NAMALWA (cell line): ENCODE measurements around the gene MTG1.
"Not testable (repeated sequence)": the region's sequence is repeated elsewhere in the genome, so short reads cannot be mapped to it uniquely, and the experiment has no call there.

Source experiments
- DNase-seq: peaks from one replicate; pipeline ENCODE4 v3.0.0-alpha.2; 2015; ENCODE audit warnings: low spot score

MTG1 gene

DNA sequence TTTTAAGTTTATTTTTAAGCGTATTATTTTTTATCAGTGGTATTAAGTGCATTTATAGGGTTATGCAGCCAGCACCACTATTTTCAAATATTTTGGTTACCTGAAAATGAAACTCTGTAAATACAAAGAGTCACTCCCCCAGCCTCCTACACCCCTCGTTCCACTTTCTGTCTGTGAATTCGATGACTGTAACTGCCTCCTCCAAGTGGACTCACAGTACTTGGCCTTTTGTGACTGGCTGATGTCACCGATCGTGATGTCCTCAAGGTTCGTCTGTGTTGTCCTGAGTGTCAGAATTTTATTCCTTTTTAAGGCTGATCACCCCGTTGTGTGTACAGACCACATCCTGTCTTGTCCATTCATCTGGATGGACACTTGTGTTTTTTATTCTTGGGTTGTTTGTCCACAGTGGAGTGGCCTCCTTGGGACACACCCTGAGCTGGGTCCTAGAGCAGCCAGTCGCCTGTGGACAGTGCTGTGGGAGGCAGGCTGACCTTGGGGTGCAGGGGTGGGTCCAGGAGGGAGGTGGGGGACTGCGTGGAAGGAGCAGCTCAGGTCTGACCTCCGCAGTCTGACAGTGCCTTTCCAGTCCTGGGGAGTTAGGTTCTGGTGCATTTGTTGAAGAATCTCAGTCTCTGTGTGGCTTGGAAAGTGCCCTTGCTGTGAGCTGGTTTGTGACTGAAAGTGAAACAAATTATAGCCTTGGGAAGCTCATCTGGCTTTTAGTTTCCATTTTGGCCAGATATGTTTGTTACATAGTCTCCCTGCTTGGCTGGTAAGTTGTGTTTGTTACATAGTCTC lies 6.9 kb downstream of the MTG1 start:
- DNase-seq, result peak; percentile 27

DNA sequence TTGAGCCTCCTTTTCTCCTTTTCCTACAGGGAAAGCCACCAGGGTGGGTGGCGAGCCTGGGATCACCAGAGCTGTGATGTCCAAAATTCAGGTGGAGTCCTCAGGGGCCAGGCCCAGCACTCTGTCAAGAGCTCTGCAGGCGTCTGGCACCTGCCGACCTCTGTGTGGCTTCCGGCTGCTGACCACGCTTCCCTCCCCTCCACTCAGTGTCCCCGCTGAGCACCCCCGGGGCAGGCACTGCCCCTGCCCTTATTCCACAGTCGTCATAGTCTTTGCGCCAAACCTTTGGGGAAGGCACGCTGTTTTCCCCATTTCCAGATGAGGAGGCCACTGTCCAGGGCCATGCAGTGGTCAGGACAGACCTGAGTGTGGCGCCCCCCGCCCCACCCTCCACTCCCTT lies 7.5 kb downstream of the MTG1 start:
- DNase-seq, result no peak

DNA sequence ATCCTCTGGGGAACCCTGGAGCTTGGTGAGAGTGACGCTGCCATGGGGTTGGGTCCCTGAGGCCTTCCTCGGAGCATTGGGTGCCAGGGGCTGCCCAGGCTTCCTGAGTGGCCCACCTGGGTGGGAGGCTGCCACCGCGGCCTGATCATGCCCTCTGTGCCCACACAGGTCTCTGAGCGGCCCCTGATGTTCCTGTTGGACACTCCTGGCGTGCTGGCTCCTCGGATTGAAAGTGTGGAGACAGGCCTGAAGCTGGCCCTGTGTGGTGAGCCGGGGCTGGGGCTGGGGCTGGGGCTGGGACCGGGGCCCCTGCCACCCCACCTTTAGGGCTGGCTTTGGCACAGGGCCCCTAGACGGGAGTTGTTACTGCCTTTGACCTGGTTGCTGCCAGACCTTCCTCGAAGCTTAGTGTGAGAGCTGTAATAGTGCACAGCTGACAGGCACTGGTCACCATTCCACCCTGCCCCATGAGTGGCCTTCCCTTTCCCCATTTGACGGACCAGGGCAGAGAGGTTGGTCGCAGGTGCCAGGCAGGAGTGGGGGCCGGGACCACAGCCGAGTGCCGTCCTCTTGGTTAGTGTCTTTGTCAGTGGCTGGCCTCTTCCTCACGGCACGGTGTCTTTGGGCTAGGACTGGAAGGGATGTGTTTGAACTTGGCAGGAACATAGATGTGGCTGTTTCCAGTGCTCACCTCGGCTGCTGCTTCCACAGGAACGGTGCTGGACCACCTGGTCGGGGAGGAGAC lies 8.2 kb downstream of the MTG1 start:
- DNase-seq, result no peak

DNA sequence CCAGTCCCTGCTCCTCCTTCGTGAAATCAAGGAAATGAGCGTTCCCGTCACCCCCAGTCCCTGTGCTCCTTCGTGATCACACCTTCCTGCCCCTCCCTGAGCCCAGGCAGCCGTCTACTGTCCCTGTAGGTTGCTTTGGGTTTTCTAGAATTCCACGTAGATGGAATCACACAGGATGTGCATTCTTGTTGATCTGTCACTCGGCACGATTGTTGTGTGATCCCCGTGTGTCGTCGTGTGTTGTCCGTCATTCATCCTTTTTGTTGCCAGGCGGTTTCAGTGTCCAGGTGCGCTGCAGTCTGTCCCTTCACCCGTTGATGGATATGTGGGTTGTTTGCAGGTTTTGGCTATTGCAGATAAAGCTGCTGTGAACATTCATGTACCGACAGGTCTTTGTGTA lies 9.4 kb downstream of the MTG1 start:
- DNase-seq, result no peak

DNA sequence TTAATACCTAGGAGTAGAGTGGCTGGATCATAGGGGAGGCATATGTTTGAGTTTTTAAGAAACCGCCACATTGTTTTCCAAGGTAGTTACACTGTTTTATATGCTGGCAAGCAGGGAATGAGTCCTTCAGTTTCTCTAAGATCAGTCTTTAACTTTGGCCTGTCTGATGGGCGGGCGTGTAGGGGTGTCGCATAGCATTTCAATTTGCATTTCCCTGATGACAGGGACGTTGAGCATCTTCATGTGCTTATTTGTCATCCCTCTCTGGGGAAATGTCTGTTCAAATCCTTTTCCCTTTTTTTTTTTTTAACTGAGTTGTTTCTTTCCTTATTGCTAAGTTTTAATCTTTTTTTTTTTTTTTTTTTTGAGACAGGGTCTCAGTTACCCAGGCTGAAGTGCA lies 9.8 kb downstream of the MTG1 start:
- DNase-seq, result no peak

DNA sequence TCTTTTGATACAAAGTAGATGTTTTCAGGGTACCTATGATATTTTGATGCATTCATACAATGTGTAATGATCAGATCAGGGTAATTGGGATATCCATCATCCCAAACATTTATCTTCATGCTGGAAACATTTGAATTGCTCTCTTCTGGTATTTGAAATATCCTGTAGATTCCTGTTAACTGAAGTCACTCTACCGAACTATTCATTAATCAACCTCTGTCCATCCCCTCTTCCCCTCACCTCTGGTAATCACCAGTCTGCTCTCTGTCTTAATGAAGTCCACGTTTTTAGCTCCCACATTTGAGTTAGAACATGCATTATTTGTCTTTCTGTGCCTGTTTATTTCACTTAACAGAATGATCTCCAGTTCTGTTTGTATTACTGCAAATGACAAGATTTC lies 11.3 kb downstream of the MTG1 start:
- DNase-seq, result no peak

DNA sequence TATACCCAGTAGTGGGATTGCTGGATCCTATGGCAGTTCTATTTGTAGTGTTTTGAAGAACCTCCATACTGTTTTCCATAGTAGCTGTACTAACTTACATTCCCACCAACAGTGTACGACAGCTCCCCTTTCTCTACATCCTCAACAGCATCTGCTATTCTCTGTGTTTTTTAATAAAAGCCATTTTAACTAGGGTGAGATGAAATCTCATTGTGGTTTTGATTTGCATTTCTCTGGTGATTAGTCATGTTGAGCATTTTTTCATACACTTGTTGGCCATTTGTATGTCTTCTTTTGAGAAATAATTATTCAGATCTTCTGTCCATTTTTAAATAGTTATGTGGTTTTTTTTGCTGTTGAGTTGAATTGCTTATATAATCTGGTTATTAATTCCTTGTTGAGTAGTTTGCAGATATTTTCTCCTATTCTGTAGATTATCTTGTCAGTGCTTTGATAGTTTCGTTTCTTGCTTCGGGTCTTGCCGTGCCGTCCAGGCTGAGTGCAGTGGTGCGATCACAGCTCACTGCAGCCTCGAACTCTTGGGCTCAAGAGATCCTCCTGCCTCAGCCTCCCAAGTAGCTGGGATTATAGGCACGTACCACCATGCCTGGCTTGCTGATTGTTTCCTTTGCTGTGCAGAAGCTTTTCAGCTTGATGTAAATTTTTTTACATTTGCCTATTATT lies 12.0 kb downstream of the MTG1 start:
- DNase-seq, result no peak

DNA sequence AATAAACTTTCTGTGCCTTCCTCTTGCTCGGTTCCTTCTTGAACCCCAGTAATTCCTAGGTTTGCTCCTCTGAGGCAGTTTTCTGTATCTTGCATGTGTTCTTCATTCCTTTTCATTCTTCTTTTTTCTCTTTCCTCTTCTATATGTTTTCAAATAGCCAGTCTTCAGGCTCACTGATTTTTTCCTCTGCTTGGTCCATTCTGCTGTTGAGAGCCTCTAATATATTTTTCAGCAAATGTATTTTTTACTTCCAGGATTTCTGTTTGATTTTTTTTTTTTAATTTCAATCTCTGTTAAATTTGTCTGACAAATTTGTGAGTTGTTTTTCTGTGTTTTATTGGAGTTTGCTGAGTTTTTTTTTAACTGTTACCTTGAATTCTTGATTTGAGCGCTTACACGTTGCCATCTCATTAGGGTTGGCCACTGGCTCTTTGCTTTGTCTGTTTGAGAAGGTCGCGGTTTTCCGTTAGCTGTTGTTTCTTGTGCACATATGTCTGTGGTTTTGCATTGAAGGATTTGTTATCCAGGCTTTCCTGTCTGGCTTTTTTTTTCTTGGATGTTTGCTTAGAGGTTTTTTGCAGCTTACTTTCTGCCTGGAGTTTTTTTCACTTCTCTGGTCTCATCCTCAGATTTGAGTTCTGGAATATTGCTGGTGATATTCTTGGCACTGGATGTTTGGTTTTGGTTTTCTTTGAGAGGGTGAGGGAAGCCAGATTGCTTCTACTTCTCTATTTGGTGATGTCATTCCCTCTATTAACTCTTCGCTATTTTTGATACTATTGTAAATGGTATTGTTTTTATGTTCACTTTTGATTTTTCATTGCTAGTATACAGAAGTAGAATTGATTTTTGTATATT lies 17.8 kb downstream of the MTG1 start:
- DNase-seq, result no peak

DNA sequence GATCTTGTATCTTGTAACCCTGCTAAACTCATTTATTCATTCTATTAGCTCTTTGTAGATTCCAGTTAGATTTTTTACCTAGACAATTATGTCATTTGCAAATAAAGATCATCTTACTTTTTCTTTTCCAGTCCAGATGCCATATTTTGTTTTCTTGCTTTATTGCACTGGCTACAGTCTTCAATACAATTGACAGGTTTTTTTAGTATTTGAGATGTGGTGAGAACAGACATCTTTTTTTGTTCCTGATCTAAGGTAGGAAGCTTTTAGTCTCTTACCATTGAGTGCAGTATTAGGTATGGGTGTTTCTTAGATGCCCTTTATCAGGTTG lies 18.4 kb downstream of the MTG1 start:
- no peak for DNase-seq

DNA sequence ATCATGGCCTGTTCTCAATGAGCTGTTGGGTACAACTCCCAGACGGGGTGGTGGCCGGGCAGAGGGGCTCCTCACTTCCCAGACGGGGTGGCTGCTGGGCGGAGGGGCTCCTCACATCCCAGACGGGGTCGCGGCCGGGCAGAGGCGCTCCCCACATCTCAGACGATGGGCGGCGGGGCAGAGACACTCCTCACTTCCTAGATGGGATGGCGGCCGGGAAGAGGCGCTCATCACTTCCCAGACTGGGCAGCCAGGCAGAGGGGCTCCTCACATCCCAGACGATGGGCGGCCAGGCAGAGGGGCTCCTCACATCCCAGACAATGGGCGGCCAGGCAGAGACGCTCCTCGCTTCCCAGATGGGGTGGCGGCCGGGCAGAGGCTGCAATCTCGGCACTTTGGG lies 20.4 kb downstream of the MTG1 start:
- not testable (repeated sequence) for DNase-seq

DNA sequence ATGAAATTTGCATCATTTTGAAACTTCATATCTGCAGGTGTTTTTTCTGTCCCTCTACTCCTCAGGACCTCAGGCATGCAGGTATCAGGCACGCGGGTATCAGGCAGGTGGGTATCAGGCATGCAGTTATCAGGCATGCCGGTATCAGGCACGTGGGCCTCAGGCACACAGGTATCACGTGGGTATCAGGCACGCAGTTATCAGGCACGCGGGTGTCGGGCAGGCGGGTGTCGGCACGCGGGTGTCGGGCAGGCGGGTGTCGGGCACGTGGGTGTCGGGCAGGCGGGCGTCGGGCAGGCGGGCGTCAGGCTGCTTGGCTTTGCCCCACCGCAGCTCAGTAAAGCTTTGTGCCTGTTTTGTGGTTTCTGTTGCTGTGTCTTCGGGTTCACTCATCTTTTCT lies 21.8 kb downstream of the MTG1 start:
- no peak for DNase-seq

DNA sequence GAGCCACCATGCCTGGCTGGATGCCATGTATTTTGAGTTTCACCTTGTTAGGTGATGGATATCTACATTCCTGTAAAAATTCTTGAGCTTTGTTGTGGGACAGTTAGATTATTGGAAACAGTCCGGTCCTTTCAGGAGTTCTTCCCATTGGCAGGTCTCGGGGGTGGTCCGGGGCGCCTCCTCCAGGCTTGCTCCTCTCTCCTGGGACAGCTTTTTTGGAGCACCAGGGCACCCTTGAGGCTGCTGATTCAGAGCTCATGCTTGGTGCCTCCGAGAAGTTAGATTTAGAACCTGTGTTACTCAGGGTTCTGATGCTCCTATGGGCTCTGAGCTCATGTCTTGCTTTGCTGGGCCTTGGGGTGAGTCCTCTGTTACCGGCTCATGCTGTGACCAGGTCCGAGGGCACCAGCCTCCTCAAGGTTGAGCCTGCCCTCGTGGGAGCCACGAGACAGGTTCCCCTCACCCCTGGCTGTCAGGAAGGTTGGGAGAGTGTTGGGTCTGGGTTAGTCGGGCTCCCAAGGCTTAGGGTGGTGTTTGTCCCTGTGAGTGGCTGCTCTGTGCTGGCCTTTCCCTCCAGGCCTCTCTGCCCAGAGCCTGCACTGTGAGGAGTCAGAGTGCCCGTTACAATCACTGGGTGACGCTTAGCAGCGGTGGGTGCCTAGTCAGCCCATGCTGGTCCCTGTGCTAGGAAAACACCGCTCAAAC lies 24.5 kb downstream of the MTG1 start:
- no peak for DNase-seq

DNA sequence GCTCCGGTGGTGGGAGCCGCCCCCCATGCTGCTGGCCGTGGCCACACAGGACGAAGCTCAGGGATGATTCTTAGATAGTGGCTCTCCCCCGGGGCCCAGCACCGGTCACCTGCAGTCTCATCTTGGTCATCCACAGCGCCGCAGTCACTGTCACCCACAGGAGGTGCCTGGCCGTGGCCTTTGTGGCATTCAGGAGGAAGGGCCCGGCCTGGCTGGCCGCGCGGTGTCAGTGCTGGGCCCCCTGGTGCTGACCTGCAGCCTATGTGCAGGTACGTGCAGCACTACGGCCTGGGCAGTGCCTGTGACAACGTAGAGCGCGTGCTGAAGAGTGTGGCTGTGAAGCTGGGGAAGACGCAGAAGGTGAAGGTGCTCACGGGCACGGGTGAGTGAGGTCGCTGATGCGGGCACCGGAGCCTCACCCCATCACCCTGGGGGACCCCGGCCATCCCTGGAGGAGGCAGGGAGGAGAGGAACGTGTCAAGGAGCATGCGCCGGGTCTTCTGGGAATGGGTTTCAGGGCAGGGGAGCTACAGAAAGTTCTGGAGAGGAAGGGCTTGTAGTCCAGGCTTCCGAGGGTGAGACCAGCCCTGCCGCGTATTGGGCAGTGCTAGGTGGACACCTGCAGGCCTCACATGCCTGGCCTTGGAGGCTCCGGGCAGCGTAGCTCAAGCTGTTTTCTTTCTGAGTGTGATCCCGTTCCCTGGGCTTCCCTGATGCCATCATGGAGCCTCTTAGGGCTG lies 25.4 kb downstream of the MTG1 start:
- DNase-seq, result no peak

DNA sequence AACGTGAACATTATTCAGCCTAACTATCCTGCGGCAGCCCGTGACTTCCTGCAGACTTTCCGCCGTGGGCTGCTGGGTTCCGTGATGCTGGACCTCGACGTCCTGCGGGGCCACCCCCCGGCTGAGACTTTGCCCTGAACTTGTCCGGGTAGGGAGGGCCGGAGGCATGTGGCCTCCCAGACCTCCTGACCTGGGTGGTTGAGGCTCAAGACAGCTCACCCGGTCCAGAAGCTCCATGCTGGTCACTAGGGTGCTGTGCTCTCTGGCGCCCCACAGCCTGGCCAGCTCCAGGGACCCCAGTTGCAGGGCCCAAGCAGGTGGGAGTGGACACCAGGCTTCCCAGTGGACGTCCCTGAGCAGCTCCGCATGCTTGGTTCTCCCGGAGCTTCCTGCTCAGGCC lies 26.1 kb downstream of the MTG1 start:
- DNase-seq, result no peak

DNA sequence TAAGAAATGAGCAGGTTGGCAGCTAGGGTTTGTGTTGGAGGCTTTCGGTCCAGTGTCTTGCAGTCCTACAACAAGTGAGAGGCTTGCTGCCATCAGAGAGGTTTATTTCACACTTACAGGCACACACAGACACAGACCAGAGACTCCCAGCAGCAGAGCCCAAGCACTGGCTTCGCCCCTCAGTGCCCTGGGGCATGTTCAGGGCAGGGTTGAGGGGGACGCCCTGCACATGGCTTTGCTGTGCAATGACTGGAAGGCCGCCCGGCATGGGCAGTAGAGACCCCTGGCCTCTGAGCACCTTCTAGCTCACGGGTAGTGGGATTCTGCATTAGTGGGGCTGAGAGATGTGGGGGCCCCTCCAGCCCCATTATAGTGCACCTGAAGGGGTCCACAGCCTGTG lies 26.6 kb downstream of the MTG1 start:
- DNase-seq, result no peak

DNA sequence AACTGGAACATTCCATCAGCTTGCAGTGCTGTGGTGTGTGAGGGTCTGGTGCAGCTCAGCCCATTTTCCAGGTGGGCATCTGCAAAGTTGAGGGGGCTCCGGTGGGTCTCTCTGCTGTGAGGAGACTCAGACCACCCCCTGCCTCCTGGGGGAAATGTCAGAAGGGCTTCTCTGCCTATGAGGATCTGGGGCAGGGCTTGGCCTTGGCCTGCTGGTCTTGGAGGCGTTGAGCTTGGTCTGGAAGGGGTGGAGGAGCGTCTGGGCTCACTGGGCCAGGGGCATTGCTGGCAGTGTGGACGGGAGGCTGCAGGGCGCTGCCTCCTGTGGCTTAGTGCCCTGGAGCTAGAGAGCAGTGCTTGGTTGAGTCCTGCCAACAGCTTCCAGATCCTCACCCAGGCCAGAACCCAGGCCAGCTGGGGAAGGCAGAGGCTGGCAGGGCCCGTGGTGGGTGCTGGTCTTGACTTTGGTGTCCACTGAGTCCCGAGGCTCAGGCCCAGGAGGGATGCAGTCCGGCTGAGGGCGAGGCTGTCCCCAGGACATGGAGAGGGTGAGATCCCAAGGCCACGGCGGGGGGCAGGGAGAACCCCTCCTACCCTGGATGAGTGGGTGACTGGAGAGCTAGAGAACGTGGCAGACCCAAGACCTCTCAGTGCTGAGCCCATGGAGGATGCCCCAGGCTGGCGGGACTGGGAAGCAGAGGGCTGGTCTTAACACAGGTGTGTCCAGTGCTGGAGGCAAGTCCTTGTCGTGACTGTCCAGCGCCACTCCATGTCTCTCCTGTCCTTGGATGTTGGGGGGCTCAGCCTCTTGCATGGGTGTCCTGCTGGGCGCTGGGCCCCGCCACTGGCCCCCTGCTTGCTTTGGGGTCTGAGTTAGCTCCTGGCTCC lies 27.6 kb downstream of the MTG1 start:
- DNase-seq, result no peak

DNA sequence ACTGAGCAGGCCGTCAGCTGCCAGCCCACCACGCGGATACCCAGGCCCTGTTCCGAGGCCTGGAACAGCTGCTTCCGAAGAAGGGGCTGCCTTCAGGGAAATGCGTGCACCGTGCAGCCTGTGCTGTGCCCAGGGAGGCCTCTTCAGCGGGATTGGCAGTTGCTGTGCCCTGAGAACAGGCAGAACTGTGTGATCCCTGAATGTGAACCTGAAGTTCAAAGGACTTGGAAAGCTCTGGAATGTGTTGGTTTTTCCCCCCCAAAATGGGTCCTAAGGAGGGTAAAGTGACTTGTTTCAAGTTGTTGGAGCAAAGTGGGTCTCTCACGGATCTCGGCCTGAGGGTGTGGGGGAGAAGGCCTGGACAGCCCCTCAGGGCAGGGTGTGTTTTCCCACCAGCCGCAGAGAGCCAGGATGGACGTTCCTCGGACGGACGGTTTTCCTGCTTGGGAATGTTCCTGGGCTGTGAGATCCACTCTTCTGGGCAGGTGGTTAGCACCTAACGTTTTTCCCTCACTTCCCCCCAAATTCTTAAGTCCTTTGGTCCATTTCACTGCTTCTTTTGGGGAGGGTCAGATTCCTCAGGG lies 28.4 kb downstream of the MTG1 start:
- DNase-seq, result no peak

DNA sequence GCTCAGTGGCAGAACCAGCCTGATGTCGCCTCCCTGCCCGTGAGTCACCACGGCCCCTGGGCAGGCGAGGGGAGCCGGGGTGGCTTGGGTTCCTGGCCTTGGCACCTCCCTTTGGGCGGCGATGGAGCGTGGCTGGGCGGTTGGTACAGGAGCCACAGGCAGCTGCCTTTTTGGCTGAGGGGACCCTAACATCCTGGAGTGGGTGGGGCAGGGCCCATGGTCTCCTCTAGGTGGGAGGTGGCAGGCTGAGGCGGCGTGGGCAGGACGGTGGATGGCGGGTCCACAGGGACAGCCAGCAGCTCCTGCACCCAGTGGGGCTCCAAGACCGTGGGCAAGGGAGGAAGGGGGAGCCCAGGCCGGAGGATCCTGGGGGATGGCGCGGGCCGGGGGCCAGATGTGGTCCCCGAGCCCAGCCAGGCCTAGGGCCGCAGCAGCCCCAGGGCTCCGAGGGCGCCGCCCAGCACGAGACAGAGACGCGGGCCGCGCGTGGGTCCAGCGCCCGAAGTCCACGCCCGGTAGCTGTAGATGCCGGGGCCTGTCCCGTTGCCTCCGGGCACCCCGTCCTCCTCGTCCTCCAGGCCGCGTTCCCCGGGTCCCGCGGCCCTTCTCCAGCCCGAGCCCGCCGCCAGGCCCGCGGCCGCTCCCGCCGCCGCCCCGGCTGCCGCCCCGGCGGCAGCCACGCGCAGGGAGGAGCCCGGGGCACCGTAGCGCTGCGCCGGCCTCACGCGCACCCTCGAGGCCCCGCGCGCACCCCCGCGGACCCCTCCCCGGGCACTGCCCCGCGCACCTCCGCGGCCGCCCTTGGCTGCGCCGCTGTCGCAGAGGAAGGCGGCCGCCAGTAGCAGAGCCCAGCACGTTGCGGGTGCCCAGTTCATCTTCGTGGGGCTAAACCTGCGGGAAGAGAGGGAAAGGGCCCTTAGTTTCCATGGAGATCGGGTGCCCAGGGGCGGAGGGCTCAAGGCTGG lies 29.1 kb downstream of the MTG1 start:
- DNase-seq, result no peak
